Brain microvascular endothelial cell (primary cell): ENCODE results near the gene MEF2C.
A peak's percentile ranks its signal among the peaks of the same experiment; 100 is the strongest.

ENCODE experiments used
- DNase-seq: peaks from one replicate; pipeline ENCODE4 v3.0.0-alpha.2; 2020
- H3K27ac ChIP-seq: fragments of 250-450 bp; sonication (Bioruptor Pico); 2 replicates; pipeline ENCODE4 v1.5.1; 2020; ENCODE audit warnings: mild to moderate bottlenecking, moderate library complexity
- H3K27me3 ChIP-seq: fragments of 250-450 bp; sonication (Bioruptor Pico); replicated peaks from 2 replicates; pipeline ENCODE4 v1.5.1; 2020; ENCODE audit warnings: mild to moderate bottlenecking
- H3K36me3 ChIP-seq: fragments of 250-450 bp; sonication (Bioruptor Pico); replicated peaks from 2 replicates; pipeline ENCODE4 v1.5.1; 2020; ENCODE audit warnings: mild to moderate bottlenecking
- H3K4me3 ChIP-seq: 2 replicates; pipeline ENCODE4 v1.5.1; 2011; ENCODE audit warnings: low read depth, mild to moderate bottlenecking, control low read depth, low read length, moderate library complexity
- in situ Hi-C: cut with HindIII; loops from 2 replicates; pipeline ENCODE4 v1.10.0; 2017; ENCODE audit warnings: low sequenced_read_pairs, low pct_ligation_motif_present
- TF ChIP-seq, protein P1 (sequence below): IDR thresholded peaks from 2 replicates; pipeline ENCODE4 v1.5.1; 2011; ENCODE audit warnings: low read depth, mild to moderate bottlenecking, moderate library complexity, low read length, control low read depth, inconsistent platforms; ENCODE audit errors: missing control alignments

The MEF2C gene

DNA sequence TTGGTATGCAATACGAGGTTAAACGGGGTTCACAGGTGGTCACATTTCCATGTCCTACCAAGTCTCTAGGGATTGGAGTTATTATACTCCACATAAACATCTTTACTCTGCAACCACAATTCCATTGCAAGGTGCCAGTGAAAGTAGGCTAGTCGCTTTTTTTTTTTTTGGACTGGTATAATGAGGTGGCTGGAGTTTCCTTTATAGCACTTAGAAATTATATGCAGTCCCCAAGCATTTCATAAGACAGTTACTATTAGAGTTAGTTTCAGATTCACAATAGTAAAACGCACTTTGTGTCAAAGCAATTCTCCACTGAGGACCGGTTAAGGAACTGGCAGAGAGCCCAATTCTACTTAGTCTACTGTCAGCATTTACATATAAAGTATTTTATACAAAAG, 1.4 kb downstream of the MEF2C start:
- Histone ChIP-seq H3K27ac (peak overlapping the region; percentile 89), H3K36me3 (no peaks in the 10 kb centered on the region), H3K27me3 (no peaks in the 10 kb centered on the region), H3K4me3 (peak overlapping the region; percentile 72)
- TF ChIP-seq, protein P1, sequence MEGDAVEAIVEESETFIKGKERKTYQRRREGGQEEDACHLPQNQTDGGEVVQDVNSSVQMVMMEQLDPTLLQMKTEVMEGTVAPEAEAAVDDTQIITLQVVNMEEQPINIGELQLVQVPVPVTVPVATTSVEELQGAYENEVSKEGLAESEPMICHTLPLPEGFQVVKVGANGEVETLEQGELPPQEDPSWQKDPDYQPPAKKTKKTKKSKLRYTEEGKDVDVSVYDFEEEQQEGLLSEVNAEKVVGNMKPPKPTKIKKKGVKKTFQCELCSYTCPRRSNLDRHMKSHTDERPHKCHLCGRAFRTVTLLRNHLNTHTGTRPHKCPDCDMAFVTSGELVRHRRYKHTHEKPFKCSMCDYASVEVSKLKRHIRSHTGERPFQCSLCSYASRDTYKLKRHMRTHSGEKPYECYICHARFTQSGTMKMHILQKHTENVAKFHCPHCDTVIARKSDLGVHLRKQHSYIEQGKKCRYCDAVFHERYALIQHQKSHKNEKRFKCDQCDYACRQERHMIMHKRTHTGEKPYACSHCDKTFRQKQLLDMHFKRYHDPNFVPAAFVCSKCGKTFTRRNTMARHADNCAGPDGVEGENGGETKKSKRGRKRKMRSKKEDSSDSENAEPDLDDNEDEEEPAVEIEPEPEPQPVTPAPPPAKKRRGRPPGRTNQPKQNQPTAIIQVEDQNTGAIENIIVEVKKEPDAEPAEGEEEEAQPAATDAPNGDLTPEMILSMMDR, result no peak
- DNase-seq, result no peak
- in situ Hi-C loops, result no loop called here

DNA sequence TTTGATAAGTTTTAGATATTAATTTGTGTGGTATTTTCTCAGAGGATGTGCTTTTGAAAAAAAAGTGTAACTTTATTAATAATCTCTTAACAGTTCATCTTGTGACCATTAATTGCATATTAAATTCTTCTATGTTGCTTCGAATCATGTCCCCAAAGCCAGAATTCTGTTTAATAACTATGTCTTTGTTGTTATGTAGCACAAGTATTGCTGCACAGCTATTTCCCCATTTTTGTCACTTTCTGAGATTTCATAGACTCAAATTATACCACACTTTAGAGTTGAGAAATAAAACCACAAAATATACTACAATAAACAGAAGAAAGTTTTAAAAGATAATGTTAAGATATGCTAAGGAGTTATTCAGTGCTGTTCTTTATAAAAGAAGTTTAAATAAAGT, 2.8 kb downstream of the MEF2C start:
- Histone ChIP-seq H3K27ac (peak overlapping the region; percentile 89), H3K4me3 (peak overlapping the region; percentile 10), H3K36me3 (no peaks in the 10 kb centered on the region), H3K27me3 (no peaks in the 10 kb centered on the region)
- TF ChIP-seq, protein P1, result no peak
- in situ Hi-C loops, result no loop called here
- no peak for DNase-seq

DNA sequence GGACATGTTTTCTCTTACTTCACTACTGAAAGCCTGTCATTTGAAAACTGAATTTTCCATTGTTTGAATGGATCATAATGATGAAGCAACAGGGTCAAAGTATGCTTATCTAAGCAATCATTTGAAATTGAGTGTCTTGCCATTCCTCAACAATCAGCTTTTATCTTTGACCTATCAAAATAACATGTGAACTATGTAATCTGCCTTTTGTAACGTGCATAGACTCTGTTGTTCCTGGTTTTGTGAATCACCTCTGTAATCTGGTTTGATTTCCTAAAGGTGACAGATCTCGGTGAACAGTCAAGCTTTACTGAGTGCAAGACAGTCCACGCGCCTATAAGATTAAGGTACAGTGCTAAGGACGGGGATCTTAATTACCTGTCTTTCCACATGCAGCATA, 3.3 kb downstream of the MEF2C start:
- peak; percentile 28 for DNase-seq
- Histone ChIP-seq H3K36me3 (no peaks in the 10 kb centered on the region), H3K4me3 (peak overlapping the region; percentile 10), H3K27me3 (no peaks in the 10 kb centered on the region), H3K27ac (peak overlapping the region; percentile 89)
- in situ Hi-C loops, result no loop called here
- TF ChIP-seq, protein P1, result no peak

DNA sequence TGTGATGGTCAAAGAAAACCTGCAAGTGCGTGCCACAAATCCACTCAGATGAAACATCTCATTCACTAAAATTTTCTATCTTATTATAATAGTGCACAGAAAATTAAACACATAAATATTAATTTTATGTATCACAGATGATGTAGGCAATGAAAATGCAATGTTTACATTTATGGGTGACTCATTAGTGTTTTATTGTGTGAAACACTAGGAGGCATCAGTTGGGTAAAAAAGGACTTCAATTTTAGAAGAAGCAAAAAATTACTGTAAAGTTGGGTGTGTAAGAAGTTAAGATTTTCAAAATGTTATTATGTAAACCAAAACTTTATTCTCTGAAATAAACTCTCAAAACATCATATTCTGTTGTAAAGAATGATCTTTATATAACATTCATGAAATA, 4.0 kb downstream of the MEF2C start:
- peak overlapping the region; percentile 83 for H3K27ac ChIP-seq
- TF ChIP-seq, protein P1, result no peak
- H3K27me3 ChIP-seq, result no peaks in the 10 kb centered on the region
- DNase-seq, result no peak
- in situ Hi-C loops, result no loop called here
- H3K36me3 ChIP-seq, result no peaks in the 10 kb centered on the region
- H3K4me3 ChIP-seq, result no peak overlapping the region

DNA sequence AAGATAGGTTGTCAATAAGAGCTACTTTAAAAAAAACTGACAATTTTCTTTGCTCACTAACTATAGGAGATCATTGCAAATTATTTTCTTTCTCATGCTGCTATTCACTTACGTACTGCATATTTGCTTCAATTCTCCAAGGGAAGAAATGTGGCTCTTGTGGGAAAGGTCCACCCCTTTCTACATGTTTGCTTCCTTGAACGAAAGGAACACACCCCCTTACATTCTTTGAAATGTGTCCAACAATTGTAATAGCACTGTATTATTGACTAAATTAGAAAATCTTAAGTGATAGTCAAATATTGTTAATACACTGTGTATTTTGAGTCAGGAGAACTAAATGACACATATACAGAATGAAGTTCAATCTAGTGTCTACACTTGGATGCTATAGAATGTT, 5.2 kb downstream of the MEF2C start:
- peak overlapping the region; percentile 83 for H3K27ac ChIP-seq
- H3K27me3 ChIP-seq, result no peaks in the 10 kb centered on the region
- TF ChIP-seq, protein P1, result no peak
- H3K36me3 ChIP-seq, result no peaks in the 10 kb centered on the region
- H3K4me3 ChIP-seq, result no peak overlapping the region
- in situ Hi-C loops, result no loop called here
- peak; percentile 85 for DNase-seq

DNA sequence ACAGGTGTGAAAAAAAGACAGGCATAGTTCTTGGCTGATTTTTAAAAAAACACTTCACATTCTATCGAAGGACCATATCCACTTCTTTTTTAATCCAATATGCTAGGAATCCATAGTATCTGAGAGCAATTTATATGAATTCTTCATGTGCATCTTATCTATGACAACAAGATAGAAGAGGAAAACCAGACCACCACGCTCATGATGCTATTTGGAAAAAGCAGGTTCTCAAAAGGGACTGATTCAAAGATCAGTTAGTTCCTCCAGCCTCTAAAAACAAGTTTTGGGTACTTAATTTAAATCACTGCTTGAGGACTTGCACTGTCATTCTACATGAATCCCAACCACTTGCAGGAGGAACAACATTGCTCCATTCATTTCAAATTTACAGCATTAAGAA, 6.3 kb downstream of the MEF2C start:
- in situ Hi-C loops, result no loop called here
- Histone ChIP-seq H3K27ac (peak overlapping the region; percentile 83), H3K27me3 (no peaks in the 10 kb centered on the region), H3K36me3 (no peaks in the 10 kb centered on the region), H3K4me3 (no peak overlapping the region)
- TF ChIP-seq, protein P1, result no peak
- DNase-seq, result no peak
